Endothelial cell of umbilical vein (primary cell): ENCODE results near the gene PHTF1. TPM values are rescaled to one million over a fixed set of nuclear protein-coding genes. Genes with fewer than 3 reads are reported as not detected.

ENCODE experiments used
- BruUV-seq: library from RNA; stranded (reverse); fragments of 400-500 nt; replicated peaks from 2 replicates; lab custom pipeline; 2021; lab: Mats Ljungman, UMichigan
- CTCF ChIA-PET: fragments of 300-600, 350-600 bp; sonication (Branson Sonifier 250); formaldehyde crosslinking; loops from one replicate; lab custom pipeline; 2021; ENCODE audit warnings: antibody characterized with exemption, inconsistent platforms; lab: Charles Lee
- POLR2A ChIA-PET: fragments of 300-600, 350-600 bp; sonication (Branson Sonifier 250); formaldehyde crosslinking; loops from one replicate; lab custom pipeline; 2021; ENCODE audit warnings: antibody characterized with exemption, inconsistent platforms; lab: Charles Lee
- DNase-seq: peaks from one replicate; pipeline ENCODE4 v3.0.0-alpha.2; 2011; ENCODE audit warnings: low read depth, low spot score
- FAIRE-seq: peaks from 2 replicates; lab custom pipeline; 2011; peaks lifted over from hg19 to GRCh38; lab: Jason Lieb, UNC
- H2AFZ ChIP-seq: 2 replicates; pipeline ENCODE4 v1.6.0; 2012; ENCODE audit warnings: low read depth, low read length, control low read depth, inconsistent platforms
- H3K27ac ChIP-seq: 2 replicates; pipeline ENCODE4 v1.5.1; 2011; ENCODE audit warnings: low read depth, mild to moderate bottlenecking, control low read depth, low read length, moderate library complexity; ENCODE audit not compliant: insufficient read depth
- H3K27me3 ChIP-seq, 2 experiments: 2 replicates each; pipeline versions ENCODE4 v1.6.0 to v1.6.1; 2011; ENCODE audit warnings: low read length in 2 of 2, mixed read lengths in 1 of 2; ENCODE audit not compliant: control insufficient read depth in 2 of 2, insufficient read depth in 2 of 2
- H3K36me3 ChIP-seq, 2 experiments: 2 replicates in 1 of 2; 3 replicates in 1 of 2; pipeline ENCODE4 v1.5.1; 2011; ENCODE audit warnings: low read length in 2 of 2, mild to moderate bottlenecking in 1 of 2, moderate library complexity in 1 of 2; ENCODE audit not compliant: control insufficient read depth in 2 of 2, insufficient read depth in 2 of 2; ENCODE audit errors: extremely low read depth in 1 of 2
- H3K4me1 ChIP-seq: 3 replicates; pipeline ENCODE4 v1.5.1; 2011; ENCODE audit warnings: mild to moderate bottlenecking, low read length; ENCODE audit not compliant: control insufficient read depth, insufficient read depth; ENCODE audit errors: extremely low read depth
- H3K4me2 ChIP-seq: 2 replicates; pipeline ENCODE4 v1.6.1; 2011; ENCODE audit warnings: low read length, control low read depth, mixed read lengths; ENCODE audit not compliant: insufficient read depth
- H3K4me3 ChIP-seq, 3 experiments: fragments of 200-600 bp in 1 of 3; sonication (generic), shearing (Covaris generic) in 1 of 3; replicated peaks in 1 of 3; 2 replicates each; pipeline ENCODE4 v1.5.1; 2011 to 2016; ENCODE audit warnings: control low read depth in 3 of 3, low read length in 3 of 3, mild to moderate bottlenecking in 2 of 3, inconsistent platforms in 1 of 3, low read depth in 1 of 3, moderate library complexity in 1 of 3; ENCODE audit not compliant: insufficient read depth in 1 of 3
- H3K79me2 ChIP-seq: 2 replicates; pipeline ENCODE4 v1.6.0; 2012; ENCODE audit warnings: low read length, inconsistent platforms; ENCODE audit not compliant: control insufficient read depth, insufficient read depth
- H3K9ac ChIP-seq: replicated peaks from 2 replicates; pipeline ENCODE3; 2011; ENCODE audit warnings: low read length, control low read depth; ENCODE audit not compliant: insufficient read depth; ENCODE audit errors: extremely low read depth
- H3K9me1 ChIP-seq: replicated peaks from 3 replicates; pipeline ENCODE4 v1.6.0; 2011; ENCODE audit warnings: mild to moderate bottlenecking, low read length; ENCODE audit not compliant: control insufficient read depth, insufficient read depth; ENCODE audit errors: extremely low read depth
- H3K9me3 ChIP-seq: replicated peaks from 2 replicates; pipeline ENCODE4 v1.5.1; 2012; ENCODE audit warnings: low read length, inconsistent platforms; ENCODE audit not compliant: control insufficient read depth, insufficient read depth
- H4K20me1 ChIP-seq: replicated peaks from 2 replicates; pipeline ENCODE3; 2011; ENCODE audit warnings: mild to moderate bottlenecking, low read length; ENCODE audit not compliant: control insufficient read depth, insufficient read depth; ENCODE audit errors: extremely low read depth
- CTCF ChIP-seq, 2 donors: IDR thresholded peaks; 1 replicate in 1 of 2; 2 replicates in 1 of 2; pipeline ENCODE4 v1.5.1; 2011; ENCODE audit warnings: low read length in 2 of 2, mild to moderate bottlenecking in 2 of 2, moderate library complexity in 2 of 2, control low read depth in 1 of 2, inconsistent platforms in 1 of 2, low read depth in 1 of 2; ENCODE audit not compliant: insufficient read depth in 1 of 2; ENCODE audit errors: extremely low read depth in 1 of 2
- EZH2 ChIP-seq: IDR thresholded peaks from 2 replicates; pipeline ENCODE4 v1.6.1; 2012; ENCODE audit warnings: borderline replicate concordance, low read depth, mild to moderate bottlenecking, moderate library complexity, low read length, inconsistent platforms; ENCODE audit not compliant: severe bottlenecking
- FOS ChIP-seq: IDR thresholded peaks from 2 replicates; pipeline ENCODE4 v1.6.1; 2011; ENCODE audit warnings: mild to moderate bottlenecking, low read length, moderate library complexity, borderline replicate concordance; ENCODE audit not compliant: insufficient read depth
- GATA2 ChIP-seq: IDR thresholded peaks from 2 replicates; pipeline ENCODE4 v1.7.0; 2011; ENCODE audit warnings: low read depth, mild to moderate bottlenecking, moderate library complexity, mixed read lengths, low read length; ENCODE audit not compliant: insufficient read length, insufficient read depth
- JUN ChIP-seq: IDR thresholded peaks from 2 replicates; pipeline ENCODE4 v1.6.1; 2011; ENCODE audit warnings: borderline replicate concordance, low read depth; ENCODE audit not compliant: insufficient read length, insufficient read depth
- MYC ChIP-seq: IDR thresholded peaks from one replicate; pipeline ENCODE4 v1.6.1; 2011; ENCODE audit warnings: mild to moderate bottlenecking, low read depth, low read length
- POLR2A ChIP-seq: IDR thresholded peaks from 2 replicates; pipeline ENCODE4 v1.6.1; 2012; ENCODE audit warnings: low read depth, mild to moderate bottlenecking, control low read depth, low read length
- POLR2AphosphoS5 ChIP-seq: IDR thresholded peaks from 2 replicates; pipeline ENCODE4 v1.6.1; 2012; ENCODE audit warnings: low read depth, mild to moderate bottlenecking, control low read depth, low read length, moderate library complexity; ENCODE audit not compliant: insufficient read depth
- dilution Hi-C: fragments of 300-500 bp; cut with MboI; formaldehyde crosslinking; loops from one replicate; pipeline ENCODE4 v1.15.0; 2019; ENCODE audit warnings: low sequenced_read_pairs; ENCODE audit not compliant: extremely low pct_ligation_motif_present
- intact Hi-C: fragments of 100-400 bp; cut with micrococcal nuclease; formaldehyde crosslinking; loops from one replicate; pipeline ENCODE4 v1.10.0; 2022
- polyA plus RNA-seq, 4 experiments: library from polyadenylated mRNA; depleted of rRNA in 3 of 4; stranded (reverse) in 3 of 4; unstranded in 1 of 4; fragments of >200 nt; gene quantifications; 2 replicates each; pipeline versions ENCODE4 v1.2.1 to v1.2.3, GENCODE V29; 2011 to 2012; ENCODE audit warnings: missing spikeins in 1 of 4
- total RNA-seq: library from RNA; stranded (reverse); gene quantifications from 2 replicates; pipeline ENCODE4 v1.2.3, GENCODE V29; 2021
- TF ChIP-seq, protein P1 (sequence below): IDR thresholded peaks from 2 replicates; pipeline ENCODE4 v1.6.1; 2011; ENCODE audit not compliant: insufficient read depth, insufficient read length

Gene PHTF1
- total and polyA plus RNA-seq, 2 donors (not counting 3 experiments of a cell fraction or from before 2014, with no cell fraction given) = 26.3 to 62.6 TPM

- no peaks in the 10 kb centered on the region for H3K9me1 ChIP-seq
- no peaks in the 10 kb centered on the region for H3K9me3 ChIP-seq
- POLR2A ChIA-PET = interaction anchor here (0.9 kb wide), 1 partner anchor 24 kb away, joined by 3 read pairs; no protein-coding TSS in a partner anchor
- TF ChIP-seq GATA2 (no peak), CTCF (IDR thresholded peaks at IDR 0.05; ENCODE audit: extremely low read depth in 1 of 2, insufficient read depth in 1 of 2, low read depth in 1 of 2, low read length in 2 of 2) (no peak), MYC (no peak), POLR2A (no peak), POLR2AphosphoS5 (no peak), EZH2 (no peak), FOS (no peak), JUN (no peak)
- TF ChIP-seq, protein P1, sequence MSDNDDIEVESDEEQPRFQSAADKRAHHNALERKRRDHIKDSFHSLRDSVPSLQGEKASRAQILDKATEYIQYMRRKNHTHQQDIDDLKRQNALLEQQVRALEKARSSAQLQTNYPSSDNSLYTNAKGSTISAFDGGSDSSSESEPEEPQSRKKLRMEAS = no peak
- dilution Hi-C loops (no loop called here), intact Hi-C loops (loop anchor here (5.0 kb wide), 1 partner anchor 267 kb away; the partner anchor contains the start of gene MAGI3)
- no peaks in the 10 kb centered on the region for H3K36me3 ChIP-seq
- H3K27me3 ChIP-seq = no peaks in the 10 kb centered on the region
- H3K9ac ChIP-seq = peak overlapping the region; percentile 25
- CTCF ChIA-PET = interaction anchor here (1.3 kb wide), 1 partner anchor 19 kb away, joined by 4 read pairs; no protein-coding TSS in a partner anchor
- no peak overlapping the region for H2AFZ ChIP-seq
- H3K4me3 ChIP-seq = peak overlapping the region in 1 of 3 experiments; percentile 7
- H3K4me1 ChIP-seq = peaks cover 15% of the 10 kb centered on the region
- H4K20me1 ChIP-seq = no peaks in the 10 kb centered on the region
- DNase-seq = no peak
- H3K79me2 ChIP-seq = no peaks in the 10 kb centered on the region
- H3K27ac ChIP-seq = peak overlapping the region; percentile 72
- BruUV-seq = no TSS peak
- peak overlapping the region; percentile 73 for H3K4me2 ChIP-seq
- no peak for FAIRE-seq
Measured at GRCh38 chr1:113659556-113659955, 99.7 kb downstream of the PHTF1 start.
